Psoas muscle (tissue), 8 donors: ENCODE results near the gene HLCS. TPM values are rescaled to one million over a fixed set of nuclear protein-coding genes. Genes with fewer than 3 reads are reported as not detected.
A peak's percentile ranks its signal among the peaks of the same experiment; 100 is the strongest.

Source experiments
- ATAC-seq, 4 donors: fragments of 200-7000 bp; cut with Tn5 transposase; one replicate each; pipeline ENCODE4 v1.9.1; 2020; ENCODE audit warnings: moderate library complexity in 3 of 4, mild to moderate bottlenecking in 2 of 4
- DNase-seq, 2 donors: peaks; one replicate each; pipeline ENCODE4 v3.0.0-alpha.2; 2020
- H3K27ac ChIP-seq: fragments of 200-600 bp; one replicate; pipeline ENCODE4 v1.8.0; 2022
- H3K27me3 ChIP-seq, 3 donors: fragments of 200-600 bp in 1 of 3; one replicate each; pipeline versions ENCODE4 v1.6.1 to v1.8.0; 2013 to 2022; ENCODE audit warnings: low read length in 2 of 3, mild to moderate bottlenecking in 2 of 3, moderate library complexity in 1 of 3; ENCODE audit not compliant: insufficient read depth in 3 of 3
- H3K36me3 ChIP-seq, 2 donors: fragments of 200-600 bp in 1 of 2; one replicate each; pipeline versions ENCODE4 v1.6.1 to v1.8.0; 2013 to 2022; ENCODE audit warnings: low read depth in 1 of 2, mild to moderate bottlenecking in 1 of 2, moderate library complexity in 1 of 2; ENCODE audit not compliant: insufficient read depth in 1 of 2
- H3K4me1 ChIP-seq: fragments of 200-600 bp; one replicate; pipeline ENCODE4 v1.8.0; 2022
- H3K4me3 ChIP-seq: fragments of 200-600 bp; one replicate; pipeline ENCODE4 v1.8.0; 2022; ENCODE audit warnings: mild to moderate bottlenecking
- H3K9me3 ChIP-seq: fragments of 200-600 bp; one replicate; pipeline ENCODE4 v1.8.0; 2022
- CTCF ChIP-seq: fragments of 200-600 bp; IDR thresholded peaks from one replicate; pipeline ENCODE4 v1.8.0; 2022; ENCODE audit warnings: antibody characterized with exemption
- WGBS, 3 donors: extraction: QIAGEN DNeasy Blood & Tissue Kit; methylation state at CpG; one replicate each; pipeline versions ENCODE4 v1.1.6 to v1.1.7; 2013; 5-methylcytosine and 5-hydroxymethylcytosine counted together
- intact Hi-C, 2 donors: fragments of 100-400 bp; cut with DNase I; formaldehyde crosslinking; loops; one replicate each; pipeline versions ENCODE4 v1.11.0 to v1.14.2; 2022
- polyA plus RNA-seq, 3 donors: library from polyadenylated mRNA; stranded (reverse); fragments of 200-250 nt; gene quantifications; one replicate each; pipeline ENCODE4 v1.2.3, GENCODE V29; 2013
- total RNA-seq, 4 donors: library from RNA; stranded (reverse); fragmentation: NEBNext Ultra II Directional in 2 of 4; extraction: Animal tissue kit (Norgen Biotek cat#: 25700) in 2 of 4; gene quantifications; one replicate each; pipeline versions ENCODE4 v1.2.1 to v1.2.4, GENCODE V29; 2021 to 2023
- donor health status: healthy with polysubstance abuse.
- donor health status: DM: no; HTN: no; CAD: no; lungs with moderate emphysema.
- donor health status: Bipolar disorder and iron deficiency.
- donor health status: healthy.
- donor health status: DM: yes; HTN: yes; CAD: no.
- donor health status: DM: no; HTN: no; CAD: no.
- donor health status: DM: no; HTN: no; CAD: no.
- donor health status: DM: yes; HTN: yes; CAD: no.

Gene HLCS
- total and polyA plus RNA-seq, 7 donors: 3.6 to 13.5 (median 8.1) TPM

- no peak for ATAC-seq
- WGBS, 3 donors: 89 to 92% (median 91%) methylated on average over 8 of the region's 8 CpGs
These were observed 76.4 kb downstream of the HLCS start for GRCh38 chr21:36890086-36890485.

GRCh38 chr21:36889401-36889800, 77.1 kb downstream of the HLCS start:
- DNase-seq (no peak), ATAC-seq (peak in 3 of 4 donors; percentile 40 to 56 (median 44))
- Histone ChIP-seq H3K27ac (no peak overlapping the region), H3K27me3 (no peaks in the 10 kb centered on the region), H3K9me3 (no peaks in the 10 kb centered on the region), H3K4me1 (peaks cover 4% of the 10 kb centered on the region), H3K36me3 (peaks cover 0 to 3% of the 10 kb centered on the region in 2 donors), H3K4me3 (no peak overlapping the region)
- TF ChIP-seq CTCF: no peak
- 59 to 78% (median 75%) methylated on average over 2 of the region's 2 CpGs for WGBS, 3 donors
- intact Hi-C loops: no loop called here

More at GRCh38 chr21:36890086-36890485, 76.4 kb downstream of the HLCS start:
- Histone ChIP-seq H3K27me3 (no peaks in the 10 kb centered on the region), H3K4me1 (peaks cover 4% of the 10 kb centered on the region), H3K36me3 (peaks cover 0 to 3% of the 10 kb centered on the region in 2 donors), H3K4me3 (no peak overlapping the region), H3K9me3 (no peaks in the 10 kb centered on the region), H3K27ac (peak overlapping the region; percentile 15)
- intact Hi-C loops: no loop called here
- TF ChIP-seq CTCF: no peak
- no peak for DNase-seq

DNA sequence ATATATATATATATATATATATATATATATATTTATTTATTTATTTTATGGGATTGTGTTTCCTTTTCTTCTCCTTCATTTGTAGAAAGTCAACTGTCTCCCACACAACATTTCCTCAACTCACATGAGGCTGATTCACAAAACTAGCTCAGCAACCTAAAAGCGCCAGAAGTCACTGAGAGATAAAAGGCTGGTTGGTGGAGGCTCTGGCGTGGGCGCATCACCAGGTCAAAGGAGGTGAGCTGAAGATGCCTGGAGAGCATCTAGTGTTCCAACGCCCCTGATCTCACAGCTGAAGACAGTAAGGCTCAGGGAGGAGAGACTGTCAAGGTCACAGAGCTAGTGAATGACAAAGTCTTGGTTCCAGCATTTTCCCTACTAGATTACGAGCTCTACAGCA, 78.0 kb downstream of the HLCS start:
- no peaks in the 10 kb centered on the region for H3K9me3 ChIP-seq
- H3K4me3 ChIP-seq: no peak overlapping the region
- TF ChIP-seq CTCF: no peak
- WGBS, 3 donors: 74 to 86% (median 86%) methylated on average over 5 of the region's 5 CpGs
- H3K27me3 ChIP-seq: no peaks in the 10 kb centered on the region
- DNase-seq: no peak
- H3K36me3 ChIP-seq: peaks cover 0 to 3% of the 10 kb centered on the region in 2 donors
- no peak for ATAC-seq
- H3K4me1 ChIP-seq: peaks cover 4% of the 10 kb centered on the region
- no peak overlapping the region for H3K27ac ChIP-seq
- intact Hi-C loops: no loop called here

DNA sequence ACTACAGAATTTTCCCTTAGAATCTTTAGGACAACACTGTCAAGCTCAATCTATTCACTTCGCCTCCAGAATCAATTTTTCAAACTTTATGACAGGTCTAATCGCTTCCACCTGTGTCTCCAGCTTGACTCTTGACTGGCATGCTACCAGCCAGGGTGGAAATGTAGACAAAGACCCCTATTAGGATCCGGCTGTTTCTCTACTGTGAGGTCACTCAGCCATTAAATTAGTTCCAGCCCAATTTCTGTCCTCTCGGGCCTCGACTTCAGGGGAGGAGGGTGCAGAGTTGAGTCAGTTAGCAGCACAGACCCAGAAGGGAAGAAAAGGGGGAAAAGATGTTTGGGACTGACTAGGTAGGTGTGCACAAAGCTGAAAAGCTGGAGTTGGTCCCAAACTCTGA, 78.5 kb downstream of the HLCS start:
- ATAC-seq (no peak), DNase-seq (no peak)
- no peak overlapping the region for H3K27ac ChIP-seq
- H3K27me3 ChIP-seq: no peaks in the 10 kb centered on the region
- H3K9me3 ChIP-seq: no peaks in the 10 kb centered on the region
- H3K4me1 ChIP-seq: peaks cover 4% of the 10 kb centered on the region
- intact Hi-C loops: no loop called here
- WGBS, 3 donors: 67 to 83% (median 76%) methylated on average over 5 of the region's 5 CpGs
- H3K4me3 ChIP-seq: no peak overlapping the region
- TF ChIP-seq CTCF: no peak
- H3K36me3 ChIP-seq: peaks cover 0 to 3% of the 10 kb centered on the region in 2 donors
